HEK293 (cell line): Measurements from ENCODE around the gene COL8A1.

Experiments used
- CTCF ChIA-PET: fragments of 350-600 bp; formaldehyde crosslinking; extraction: SDS; loops from one replicate; lab custom pipeline; 2021; ENCODE audit warnings: antibody characterized with exemption; lab: Yijun Ruan, JAX
- POLR2A ChIA-PET: fragments of 300-600 bp; formaldehyde crosslinking; extraction: SDS; loops from one replicate; lab custom pipeline; 2020; ENCODE audit warnings: antibody characterized with exemption, inconsistent platforms; lab: Yijun Ruan, JAX
- H3K27ac ChIP-seq: fragments of 200-500 bp; sonication (Bioruptor generic); 2 replicates; pipeline ENCODE4 v1.5.1; 2014; ENCODE audit warnings: low read depth, low read length, control low read depth, inconsistent platforms; ENCODE audit errors: extremely low read depth
- H3K36me3 ChIP-seq, 2 experiments: fragments of 200-500 bp in 1 of 2; sonication (Bioruptor generic) in 1 of 2; 1 replicate in 1 of 2; 2 replicates in 1 of 2; pipeline ENCODE4 v1.5.1; 2014 to 2017; ENCODE audit warnings: inconsistent platforms in 2 of 2, low read length in 2 of 2; ENCODE audit not compliant: control insufficient read depth in 2 of 2, insufficient read depth in 1 of 2
- H3K4me1 ChIP-seq: fragments of 200-500 bp; sonication (Bioruptor generic); 2 replicates; pipeline ENCODE4 v1.5.1; 2014; ENCODE audit warnings: mild to moderate bottlenecking, low read length, inconsistent platforms; ENCODE audit not compliant: control insufficient read depth, insufficient read depth
- H3K4me3 ChIP-seq: 2 replicates; pipeline ENCODE4 v1.5.1; 2011; ENCODE audit warnings: low read depth, mild to moderate bottlenecking, control low read depth, low read length, moderate library complexity
- H3K9me3 ChIP-seq: fragments of 200-500 bp; sonication (Bioruptor generic); 2 replicates; pipeline ENCODE4 v1.5.1; 2014; ENCODE audit warnings: low read depth, low read length, inconsistent platforms; ENCODE audit not compliant: control insufficient read depth, insufficient read depth
- BCL11B ChIP-seq: fragments of 450-650 bp; formaldehyde crosslinking; IDR thresholded peaks from 2 replicates; pipeline ENCODE4 v1.5.1; 2016; ENCODE audit warnings: low read depth, missing biosample characterization, missing genetic modification characterization
- CTCF ChIP-seq: fragments of 450-650 bp; formaldehyde crosslinking; IDR thresholded peaks from 2 replicates; pipeline ENCODE4 v1.5.1; 2016; ENCODE audit warnings: missing biosample characterization, missing genetic modification characterization
- KLF16 ChIP-seq: fragments of 450-650 bp; formaldehyde crosslinking; IDR thresholded peaks from 2 replicates; pipeline ENCODE4 v1.5.1; 2017; ENCODE audit warnings: missing biosample characterization, missing genetic modification characterization
- KLF17 ChIP-seq: fragments of 450-650 bp; formaldehyde crosslinking; IDR thresholded peaks from 2 replicates; pipeline ENCODE4 v1.5.1; 2016; ENCODE audit warnings: missing biosample characterization, missing genetic modification characterization
- PRDM1 ChIP-seq: fragments of 450-650 bp; formaldehyde crosslinking; IDR thresholded peaks from 2 replicates; pipeline ENCODE4; 2016; ENCODE audit warnings: missing biosample characterization, missing genetic modification characterization
- REPIN1 ChIP-seq: fragments of 450-650 bp; formaldehyde crosslinking; IDR thresholded peaks from 2 replicates; pipeline ENCODE4 v1.5.1; 2017; ENCODE audit warnings: missing biosample characterization, missing genetic modification characterization, low read depth
- SP2 ChIP-seq: fragments of 450-650 bp; formaldehyde crosslinking; IDR thresholded peaks from 2 replicates; pipeline ENCODE4 v1.5.1; 2016; ENCODE audit warnings: missing biosample characterization, missing genetic modification characterization
- WT1 ChIP-seq: fragments of 450-650 bp; formaldehyde crosslinking; IDR thresholded peaks from 2 replicates; pipeline ENCODE4 v1.5.1; 2016; ENCODE audit warnings: missing biosample characterization, missing genetic modification characterization
- ZFP41 ChIP-seq: fragments of 450-650 bp; formaldehyde crosslinking; IDR thresholded peaks from 2 replicates; pipeline ENCODE4 v1.5.1; 2016; ENCODE audit warnings: missing biosample characterization, missing genetic modification characterization, borderline replicate concordance
- ZNF302 ChIP-seq: fragments of 450-650 bp; formaldehyde crosslinking; IDR thresholded peaks from 2 replicates; pipeline ENCODE4 v1.5.1; 2016; ENCODE audit warnings: missing biosample characterization, missing genetic modification characterization, low read depth
- ZNF433 ChIP-seq: fragments of 450-650 bp; formaldehyde crosslinking; IDR thresholded peaks from 2 replicates; pipeline ENCODE4 v1.5.1; 2016; ENCODE audit warnings: missing biosample characterization, missing genetic modification characterization, low read depth
- ZNF510 ChIP-seq: fragments of 450-650 bp; formaldehyde crosslinking; IDR thresholded peaks from 2 replicates; pipeline ENCODE4 v1.5.1; 2018; ENCODE audit warnings: mild to moderate bottlenecking, missing genetic modification characterization, missing biosample characterization; ENCODE audit not compliant: insufficient replicate concordance
- ZNF518A ChIP-seq: fragments of 450-650 bp; formaldehyde crosslinking; conservative IDR thresholded peaks from 2 replicates; pipeline ENCODE4 v1.5.1; 2016; ENCODE audit warnings: low read depth, missing biosample characterization, missing genetic modification characterization
- ZNF596 ChIP-seq: fragments of 450-650 bp; IDR thresholded peaks from 2 replicates; pipeline ENCODE4 v1.5.0; 2018; ENCODE audit warnings: missing biosample characterization, mild to moderate bottlenecking, missing genetic modification characterization, moderate library complexity
- ZNF626 ChIP-seq: fragments of 450-650 bp; sonication (Bioruptor Pico); formaldehyde crosslinking; IDR thresholded peaks from 2 replicates; pipeline ENCODE4 v1.5.1; 2018; ENCODE audit warnings: missing biosample characterization, missing genetic modification characterization, inconsistent platforms
- ZNF777 ChIP-seq: fragments of 450-650 bp; formaldehyde crosslinking; IDR thresholded peaks from 2 replicates; pipeline ENCODE4 v1.5.1; 2017; ENCODE audit warnings: missing biosample characterization, missing genetic modification characterization, borderline replicate concordance
- TF ChIP-seq, protein P1 (sequence below): fragments of 450-650 bp; formaldehyde crosslinking; IDR thresholded peaks from 2 replicates; pipeline ENCODE4 v1.5.1; 2016; ENCODE audit warnings: missing biosample characterization, missing genetic modification characterization

The COL8A1 gene

DNA sequence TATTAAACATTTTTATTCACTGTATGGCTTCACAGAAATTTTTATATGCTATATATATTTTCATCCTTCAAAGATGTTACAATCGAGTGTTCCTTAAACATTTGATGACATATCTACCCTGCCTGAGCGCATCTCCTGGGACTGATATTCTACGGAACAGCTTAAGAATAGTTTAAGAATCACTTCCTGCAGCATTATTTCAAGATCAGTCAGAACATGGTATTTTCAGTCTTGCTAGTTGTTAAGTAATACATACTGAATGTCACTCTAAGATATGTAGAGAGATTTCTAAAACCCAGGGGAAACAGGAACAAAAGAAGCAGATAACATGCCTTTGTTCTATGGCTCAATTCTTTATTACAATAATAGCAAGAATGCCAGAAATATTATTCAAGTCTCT, 8.7 kb downstream of the COL8A1 start:
- Histone ChIP-seq H3K36me3 (no peaks in the 10 kb centered on the region), H3K4me3 (no peak overlapping the region), H3K4me1 (no peaks in the 10 kb centered on the region), H3K9me3 (no peaks in the 10 kb centered on the region), H3K27ac (no peak overlapping the region)
- TF ChIP-seq PRDM1 (tag by site-specific recombination) (no peak), ZNF596 (tag by site-specific recombination) (no peak), ZNF518A (tag by site-specific recombination) (no peak), BCL11B (tag by site-specific recombination) (no peak), CTCF (tag by site-specific recombination) (no peak), WT1 (tag by site-specific recombination) (no peak), SP2 (tag by site-specific recombination) (no peak), KLF16 (no peak), ZNF302 (no peak), ZNF626 (tag by site-specific recombination) (no peak), REPIN1 (tag by site-specific recombination) (no peak), ZNF433 (tag by site-specific recombination) (no peak), ZFP41 (tag by site-specific recombination) (no peak), KLF17 (tag by site-specific recombination) (no peak), ZNF510 (no peak), ZNF777 (tag by site-specific recombination) (no peak)
- TF ChIP-seq, protein P1, sequence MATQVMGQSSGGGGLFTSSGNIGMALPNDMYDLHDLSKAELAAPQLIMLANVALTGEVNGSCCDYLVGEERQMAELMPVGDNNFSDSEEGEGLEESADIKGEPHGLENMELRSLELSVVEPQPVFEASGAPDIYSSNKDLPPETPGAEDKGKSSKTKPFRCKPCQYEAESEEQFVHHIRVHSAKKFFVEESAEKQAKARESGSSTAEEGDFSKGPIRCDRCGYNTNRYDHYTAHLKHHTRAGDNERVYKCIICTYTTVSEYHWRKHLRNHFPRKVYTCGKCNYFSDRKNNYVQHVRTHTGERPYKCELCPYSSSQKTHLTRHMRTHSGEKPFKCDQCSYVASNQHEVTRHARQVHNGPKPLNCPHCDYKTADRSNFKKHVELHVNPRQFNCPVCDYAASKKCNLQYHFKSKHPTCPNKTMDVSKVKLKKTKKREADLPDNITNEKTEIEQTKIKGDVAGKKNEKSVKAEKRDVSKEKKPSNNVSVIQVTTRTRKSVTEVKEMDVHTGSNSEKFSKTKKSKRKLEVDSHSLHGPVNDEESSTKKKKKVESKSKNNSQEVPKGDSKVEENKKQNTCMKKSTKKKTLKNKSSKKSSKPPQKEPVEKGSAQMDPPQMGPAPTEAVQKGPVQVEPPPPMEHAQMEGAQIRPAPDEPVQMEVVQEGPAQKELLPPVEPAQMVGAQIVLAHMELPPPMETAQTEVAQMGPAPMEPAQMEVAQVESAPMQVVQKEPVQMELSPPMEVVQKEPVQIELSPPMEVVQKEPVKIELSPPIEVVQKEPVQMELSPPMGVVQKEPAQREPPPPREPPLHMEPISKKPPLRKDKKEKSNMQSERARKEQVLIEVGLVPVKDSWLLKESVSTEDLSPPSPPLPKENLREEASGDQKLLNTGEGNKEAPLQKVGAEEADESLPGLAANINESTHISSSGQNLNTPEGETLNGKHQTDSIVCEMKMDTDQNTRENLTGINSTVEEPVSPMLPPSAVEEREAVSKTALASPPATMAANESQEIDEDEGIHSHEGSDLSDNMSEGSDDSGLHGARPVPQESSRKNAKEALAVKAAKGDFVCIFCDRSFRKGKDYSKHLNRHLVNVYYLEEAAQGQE (tag by site-specific recombination): no peak
- ChIA-PET CTCF (interaction anchor here (1.9 kb wide), 1 partner anchor 40 kb away, joined by 9 read pairs; no protein-coding TSS in a partner anchor), POLR2A (no interaction called here)
